ENCODE measurements around the gene MYF6. TPM values are rescaled to one million over a fixed set of nuclear protein-coding genes. Genes with fewer than 3 reads are reported as not detected.

Gene MYF6
- total and polyA plus RNA-seq, 4 donors = not detected

- Histone ChIP-seq H3K4me1 (ENCODE audit: control insufficient read depth in 5 of 5, insufficient read depth in 5 of 5, low read length in 5 of 5) (peaks cover 0 to 11% (median 2%) of the 10 kb centered on the region in 5 donors), H3K27ac (ENCODE audit: low read depth in 1 of 2, low read length in 1 of 2) (no peak overlapping the region), H3K27me3 (ENCODE audit: control insufficient read depth in 3 of 3, insufficient read depth in 3 of 3, low read length in 2 of 3) (peaks cover 13 to 73% (median 34%) of the 10 kb centered on the region in 3 donors), H3K9ac (ENCODE audit: insufficient read depth in 1 of 2, low read length in 2 of 2) (no peak overlapping the region), H3K4me3 (no peak overlapping the region), H3K9me3 (ENCODE audit: control insufficient read depth in 4 of 4, insufficient read depth in 3 of 4, low read length in 3 of 4) (peaks cover 0 to 6% (median 0%) of the 10 kb centered on the region in 4 donors), H3K36me3 (ENCODE audit: control insufficient read depth in 4 of 4, insufficient read depth in 4 of 4, low read length in 4 of 4) (no peaks in the 10 kb centered on the region)
- no peak for TF ChIP-seq CTCF (IDR thresholded peaks at IDR 0.05; ENCODE audit: control extremely low read depth, extremely low read depth)
- ATAC-seq (ENCODE audit: insufficient read depth, low FRiP score) (no peak), DNase-seq (no peak)
- 72 to 74% methylated on average over 1 of the region's 1 CpG for WGBS, 2 donors
Observed at GRCh38 chr12:80711866-80712265, 4.4 kb downstream of the MYF6 start.

- peaks cover 10 to 76% (median 31%) of the 10 kb centered on the region in 3 donors for H3K27me3 ChIP-seq (ENCODE audit: control insufficient read depth in 3 of 3, insufficient read depth in 3 of 3, low read length in 2 of 3)
Observed at GRCh38 chr12:80712866-80713265, 5.4 kb downstream of the MYF6 start.

GRCh38 chr12:80713419-80713818, 6.0 kb downstream of the MYF6 start:
- H3K36me3 ChIP-seq (ENCODE audit: control insufficient read depth in 4 of 4, insufficient read depth in 4 of 4, low read length in 4 of 4) = no peaks in the 10 kb centered on the region
- TF ChIP-seq CTCF (IDR thresholded peaks at IDR 0.05; ENCODE audit: control extremely low read depth, extremely low read depth) = no peak
- H3K9me3 ChIP-seq (ENCODE audit: control insufficient read depth in 4 of 4, insufficient read depth in 3 of 4, low read length in 3 of 4) = peaks cover 0 to 12% (median 0%) of the 10 kb centered on the region in 4 donors
- no peak overlapping the region for H3K9ac ChIP-seq (ENCODE audit: insufficient read depth in 1 of 2, low read length in 2 of 2)
- H3K27me3 ChIP-seq (ENCODE audit: control insufficient read depth in 3 of 3, insufficient read depth in 3 of 3, low read length in 2 of 3) = peaks cover 6 to 81% (median 31%) of the 10 kb centered on the region in 3 donors
- H3K27ac ChIP-seq (ENCODE audit: low read depth in 1 of 2, low read length in 1 of 2) = no peak overlapping the region
- DNase-seq (no peak), ATAC-seq (ENCODE audit: insufficient read depth, low FRiP score) (no peak)
- WGBS, 2 donors = 60 to 80% methylated on average over 4 of the region's 4 CpGs
- no peak overlapping the region for H3K4me3 ChIP-seq
- peaks cover 0 to 7% (median 2%) of the 10 kb centered on the region in 5 donors for H3K4me1 ChIP-seq (ENCODE audit: control insufficient read depth in 5 of 5, insufficient read depth in 5 of 5, low read length in 5 of 5)

More at GRCh38 chr12:80712866-80713265, 5.4 kb downstream of the MYF6 start:
- no peak overlapping the region for H3K4me3 ChIP-seq
- peaks cover 0 to 10% (median 2%) of the 10 kb centered on the region in 5 donors for H3K4me1 ChIP-seq (ENCODE audit: control insufficient read depth in 5 of 5, insufficient read depth in 5 of 5, low read length in 5 of 5)
- DNase-seq (no peak), ATAC-seq (ENCODE audit: insufficient read depth, low FRiP score) (no peak)
- no peak for TF ChIP-seq CTCF (IDR thresholded peaks at IDR 0.05; ENCODE audit: control extremely low read depth, extremely low read depth)
- H3K36me3 ChIP-seq (ENCODE audit: control insufficient read depth in 4 of 4, insufficient read depth in 4 of 4, low read length in 4 of 4) = no peaks in the 10 kb centered on the region
- H3K27ac ChIP-seq (ENCODE audit: low read depth in 1 of 2, low read length in 1 of 2) = no peak overlapping the region
- H3K9me3 ChIP-seq (ENCODE audit: control insufficient read depth in 4 of 4, insufficient read depth in 3 of 4, low read length in 3 of 4) = peaks cover 0 to 12% (median 0%) of the 10 kb centered on the region in 4 donors
- no peak overlapping the region for H3K9ac ChIP-seq (ENCODE audit: insufficient read depth in 1 of 2, low read length in 2 of 2)

- H3K27ac ChIP-seq (ENCODE audit: low read depth in 1 of 2, low read length in 1 of 2) = no peak overlapping the region
- DNase-seq (peak; percentile 20 to 45 (median 43)), ATAC-seq (ENCODE audit: insufficient read depth, low FRiP score) (no peak)
- H3K27me3 ChIP-seq (ENCODE audit: control insufficient read depth in 3 of 3, insufficient read depth in 3 of 3, low read length in 2 of 3) = peaks cover 6 to 80% (median 26%) of the 10 kb centered on the region in 3 donors
- H3K9me3 ChIP-seq (ENCODE audit: control insufficient read depth in 4 of 4, insufficient read depth in 3 of 4, low read length in 3 of 4) = peaks cover 0 to 12% (median 0%) of the 10 kb centered on the region in 4 donors
- WGBS, 2 donors = 15 to 24% methylated on average over 16 of the region's 16 CpGs
- no peak for TF ChIP-seq CTCF (IDR thresholded peaks at IDR 0.05; ENCODE audit: control extremely low read depth, extremely low read depth)
- H3K36me3 ChIP-seq (ENCODE audit: control insufficient read depth in 4 of 4, insufficient read depth in 4 of 4, low read length in 4 of 4) = no peaks in the 10 kb centered on the region
- H3K9ac ChIP-seq (ENCODE audit: insufficient read depth in 1 of 2, low read length in 2 of 2) = no peak overlapping the region
- H3K4me1 ChIP-seq (ENCODE audit: control insufficient read depth in 5 of 5, insufficient read depth in 5 of 5, low read length in 5 of 5) = peaks cover 0 to 2% (median 0%) of the 10 kb centered on the region in 5 donors
- H3K4me3 ChIP-seq = no peak overlapping the region
Observed at GRCh38 chr12:80714055-80714454, 6.6 kb downstream of the MYF6 start.
